Muscle layer of duodenum (tissue), 2 donors: Measurements from ENCODE around the gene OR2AT4.
"Not testable (repeated sequence)": the region's sequence is repeated elsewhere in the genome, so short reads cannot be mapped to it uniquely, and the experiment has no call there.

Experiments
- H3K27ac ChIP-seq: one replicate; pipeline ENCODE4 v1.7.0; 2013; ENCODE audit warnings: mild to moderate bottlenecking, low read length
- H3K27me3 ChIP-seq: one replicate; pipeline ENCODE4 v1.7.0; 2013; ENCODE audit warnings: low read depth, mild to moderate bottlenecking, control low read depth, low read length
- H3K36me3 ChIP-seq, 2 donors: one replicate each; pipeline ENCODE4 v1.7.0; 2013; ENCODE audit warnings: low read length in 2 of 2, control low read depth in 1 of 2, mild to moderate bottlenecking in 1 of 2; ENCODE audit not compliant: insufficient read depth in 2 of 2, control insufficient read depth in 1 of 2
- H3K4me1 ChIP-seq, 2 donors: one replicate each; pipeline ENCODE4 v1.7.0; 2013; ENCODE audit warnings: low read length in 2 of 2, mild to moderate bottlenecking in 2 of 2, control low read depth in 1 of 2, moderate library complexity in 1 of 2; ENCODE audit not compliant: insufficient read depth in 2 of 2, control insufficient read depth in 1 of 2
- H3K4me3 ChIP-seq, 2 donors: one replicate each; pipeline ENCODE4 v1.7.0; 2013; ENCODE audit warnings: low read length in 2 of 2, low read depth in 1 of 2, mild to moderate bottlenecking in 1 of 2
- H3K9me3 ChIP-seq, 2 donors: one replicate each; pipeline ENCODE4 v1.7.0; 2013; ENCODE audit warnings: low read length in 2 of 2, control low read depth in 1 of 2, mild to moderate bottlenecking in 1 of 2; ENCODE audit not compliant: control insufficient read depth in 1 of 2
- donor health status: healthy.

OR2AT4 gene

GRCh38 chr11:75063741-75064314, 32.8 kb downstream of the OR2AT4 start:
- Histone ChIP-seq H3K4me1 (no peaks in the 10 kb centered on the region), H3K27ac (no peak overlapping the region), H3K9me3 (no peaks in the 10 kb centered on the region), H3K36me3 (no peaks in the 10 kb centered on the region), H3K27me3 (no peaks in the 10 kb centered on the region), H3K4me3 (no peak overlapping the region)

GRCh38 chr11:75059299-75059698, 37.4 kb downstream of the OR2AT4 start:
- Histone ChIP-seq H3K36me3 (no peaks in the 10 kb centered on the region), H3K4me3 (no peak overlapping the region), H3K27ac (no peak overlapping the region), H3K9me3 (no peaks in the 10 kb centered on the region), H3K27me3 (no peaks in the 10 kb centered on the region), H3K4me1 (no peaks in the 10 kb centered on the region)

- peaks cover 0 to 8% of the 10 kb centered on the region in 2 donors for H3K9me3 ChIP-seq
- H3K36me3 ChIP-seq: no peaks in the 10 kb centered on the region
- no peaks in the 10 kb centered on the region for H3K4me1 ChIP-seq
- H3K4me3 ChIP-seq: no peak overlapping the region
- H3K27me3 ChIP-seq: no peaks in the 10 kb centered on the region
- H3K27ac ChIP-seq: no peak overlapping the region
Observed at GRCh38 chr11:75056814-75057213, 39.9 kb downstream of the OR2AT4 start.

- no peak overlapping the region for H3K4me3 ChIP-seq
- no peak overlapping the region for H3K27ac ChIP-seq
- no peaks in the 10 kb centered on the region for H3K36me3 ChIP-seq
- H3K4me1 ChIP-seq: no peaks in the 10 kb centered on the region
- peaks cover 0 to 8% of the 10 kb centered on the region in 2 donors for H3K9me3 ChIP-seq
- no peaks in the 10 kb centered on the region for H3K27me3 ChIP-seq
Observed at GRCh38 chr11:75055511-75055910, 41.2 kb downstream of the OR2AT4 start.

- no peaks in the 10 kb centered on the region for H3K4me1 ChIP-seq
- H3K9me3 ChIP-seq: peaks cover 0 to 8% of the 10 kb centered on the region in 2 donors
- no peak overlapping the region for H3K4me3 ChIP-seq
- H3K36me3 ChIP-seq: no peaks in the 10 kb centered on the region
- no peak overlapping the region for H3K27ac ChIP-seq
- no peaks in the 10 kb centered on the region for H3K27me3 ChIP-seq
Observed at GRCh38 chr11:75052457-75052856, 44.2 kb downstream of the OR2AT4 start.

- Histone ChIP-seq H3K27me3 (no peaks in the 10 kb centered on the region), H3K27ac (no peak overlapping the region), H3K4me1 (no peaks in the 10 kb centered on the region), H3K36me3 (no peaks in the 10 kb centered on the region), H3K9me3 (peaks cover 0 to 8% of the 10 kb centered on the region in 2 donors), H3K4me3 (no peak overlapping the region)
Observed at GRCh38 chr11:75051043-75051442, 45.6 kb downstream of the OR2AT4 start.

- Histone ChIP-seq H3K9me3 (peaks cover 0 to 8% of the 10 kb centered on the region in 2 donors), H3K36me3 (no peaks in the 10 kb centered on the region), H3K4me3 (no peak overlapping the region), H3K27me3 (no peaks in the 10 kb centered on the region), H3K27ac (no peak overlapping the region), H3K4me1 (no peaks in the 10 kb centered on the region)
Observed at GRCh38 chr11:75050516-75050915, 46.2 kb downstream of the OR2AT4 start.

- not testable (repeated sequence) for H3K27ac ChIP-seq, H3K9me3 ChIP-seq, H3K27me3 ChIP-seq, H3K36me3 ChIP-seq, H3K4me1 ChIP-seq, H3K4me3 ChIP-seq
Observed at GRCh38 chr11:75049501-75050266, 47.0 kb downstream of the OR2AT4 start.

- no peaks in the 10 kb centered on the region for H3K9me3 ChIP-seq
- H3K27ac ChIP-seq: no peak overlapping the region
- no peak overlapping the region for H3K4me3 ChIP-seq
- H3K36me3 ChIP-seq: no peaks in the 10 kb centered on the region
- no peaks in the 10 kb centered on the region for H3K27me3 ChIP-seq
- no peaks in the 10 kb centered on the region for H3K4me1 ChIP-seq
Observed at GRCh38 chr11:75047191-75047590, 49.5 kb downstream of the OR2AT4 start.

- H3K4me3 ChIP-seq, H3K36me3 ChIP-seq, H3K27me3 ChIP-seq, H3K4me1 ChIP-seq, H3K9me3 ChIP-seq, H3K27ac ChIP-seq: not testable (repeated sequence)
Observed at GRCh38 chr11:75046668-75047067, 50.0 kb downstream of the OR2AT4 start.

GRCh38 chr11:75044381-75045170, 52.1 kb downstream of the OR2AT4 start:
- not testable (repeated sequence) for H3K4me1 ChIP-seq, H3K27ac ChIP-seq, H3K9me3 ChIP-seq, H3K27me3 ChIP-seq, H3K4me3 ChIP-seq, H3K36me3 ChIP-seq
